LNCAP (cell line): Measurements from ENCODE around the gene RBM26.

ENCODE experiments used
- TF ChIP-seq, protein P1 (sequence below): fragments of 450-650 bp; IDR thresholded peaks from 2 replicates; pipeline ENCODE4 v1.5.1; 2017; ENCODE audit warnings: mild to moderate bottlenecking

The RBM26 gene

DNA sequence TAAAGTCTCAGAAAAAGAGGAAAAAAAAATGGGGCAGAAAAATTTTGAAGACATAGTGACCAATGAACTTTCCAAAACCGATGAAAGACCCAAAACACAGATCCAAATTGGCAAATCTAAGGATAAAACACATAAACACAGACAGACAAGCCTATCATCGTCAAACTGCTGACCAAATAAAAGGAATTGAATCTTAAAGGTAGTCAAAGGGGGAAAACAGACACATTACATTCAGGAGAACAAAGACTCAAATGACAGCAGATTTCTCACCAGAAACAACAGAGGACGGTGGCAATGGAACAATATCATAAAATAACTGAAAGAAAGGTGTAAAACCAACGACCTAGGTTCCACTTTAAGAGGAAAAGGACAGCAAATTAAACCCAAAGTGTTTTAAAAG, 10.2 kb downstream of the RBM26 start:
- TF ChIP-seq, protein P1, sequence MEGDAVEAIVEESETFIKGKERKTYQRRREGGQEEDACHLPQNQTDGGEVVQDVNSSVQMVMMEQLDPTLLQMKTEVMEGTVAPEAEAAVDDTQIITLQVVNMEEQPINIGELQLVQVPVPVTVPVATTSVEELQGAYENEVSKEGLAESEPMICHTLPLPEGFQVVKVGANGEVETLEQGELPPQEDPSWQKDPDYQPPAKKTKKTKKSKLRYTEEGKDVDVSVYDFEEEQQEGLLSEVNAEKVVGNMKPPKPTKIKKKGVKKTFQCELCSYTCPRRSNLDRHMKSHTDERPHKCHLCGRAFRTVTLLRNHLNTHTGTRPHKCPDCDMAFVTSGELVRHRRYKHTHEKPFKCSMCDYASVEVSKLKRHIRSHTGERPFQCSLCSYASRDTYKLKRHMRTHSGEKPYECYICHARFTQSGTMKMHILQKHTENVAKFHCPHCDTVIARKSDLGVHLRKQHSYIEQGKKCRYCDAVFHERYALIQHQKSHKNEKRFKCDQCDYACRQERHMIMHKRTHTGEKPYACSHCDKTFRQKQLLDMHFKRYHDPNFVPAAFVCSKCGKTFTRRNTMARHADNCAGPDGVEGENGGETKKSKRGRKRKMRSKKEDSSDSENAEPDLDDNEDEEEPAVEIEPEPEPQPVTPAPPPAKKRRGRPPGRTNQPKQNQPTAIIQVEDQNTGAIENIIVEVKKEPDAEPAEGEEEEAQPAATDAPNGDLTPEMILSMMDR = no peak

DNA sequence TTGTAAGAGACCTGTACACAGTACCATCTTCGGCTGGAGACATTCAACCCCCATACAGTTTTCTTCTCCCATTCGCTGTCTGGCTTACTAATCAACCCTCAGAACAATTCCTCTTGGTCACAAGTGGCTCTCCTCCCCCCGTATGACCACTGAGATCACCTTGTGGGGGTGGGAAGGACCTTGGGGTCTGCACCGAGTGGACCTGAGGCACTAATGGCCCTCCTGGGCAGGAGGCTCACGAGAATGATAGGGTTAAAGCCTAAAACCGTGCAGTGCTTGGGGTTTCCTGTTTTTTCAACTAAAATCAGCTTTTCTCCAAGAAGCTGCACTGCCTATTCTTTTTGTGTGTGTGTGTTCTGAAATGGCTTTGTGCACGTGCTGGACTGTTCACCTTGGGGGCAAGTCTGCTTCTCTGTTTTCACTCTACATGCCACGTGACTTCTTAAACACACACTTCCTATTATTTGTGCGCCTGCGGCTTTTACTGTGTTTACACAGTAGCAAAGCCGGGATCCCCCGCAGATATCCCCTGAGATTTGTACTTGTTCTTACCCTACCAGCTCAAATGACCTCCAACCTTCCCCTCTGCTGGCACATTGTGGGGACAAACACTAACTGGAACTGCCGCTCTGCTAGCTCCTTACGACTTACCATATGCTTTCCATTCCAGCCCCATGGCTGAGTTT, 12.3 kb downstream of the RBM26 start:
- TF ChIP-seq, protein P1 = no peak

DNA sequence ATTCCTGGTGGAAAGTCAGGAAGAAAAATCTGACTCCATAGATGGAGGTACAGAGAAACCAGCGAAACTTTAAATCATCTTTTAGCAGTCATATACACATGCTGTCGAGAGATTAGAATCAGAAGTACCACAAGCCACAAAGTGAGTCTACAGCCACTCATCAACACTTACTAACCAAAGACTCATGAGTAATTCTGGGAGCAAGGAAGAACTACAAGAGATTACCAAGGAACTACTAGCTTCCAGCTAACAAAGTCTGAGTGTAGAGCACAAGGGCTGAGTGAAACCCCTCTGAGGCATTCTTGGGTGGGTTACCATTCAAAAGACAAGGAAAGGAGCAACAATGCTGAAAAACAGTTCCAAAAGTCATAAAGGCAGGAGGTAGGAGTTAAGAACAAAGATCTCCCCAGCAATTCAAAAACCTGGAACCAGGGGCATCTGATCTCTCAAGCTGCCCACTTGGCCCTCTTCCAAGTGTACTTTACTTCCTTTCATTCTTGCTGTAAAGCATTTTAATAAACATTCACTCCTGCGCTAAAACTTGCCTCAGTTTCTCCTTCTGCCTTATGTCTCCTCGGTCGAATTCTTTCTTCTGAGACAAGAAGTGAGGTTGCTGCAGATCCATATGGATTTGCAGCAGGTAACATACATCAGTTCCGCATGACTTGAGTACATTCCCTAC, 13.0 kb downstream of the RBM26 start:
- TF ChIP-seq, protein P1 = no peak

DNA sequence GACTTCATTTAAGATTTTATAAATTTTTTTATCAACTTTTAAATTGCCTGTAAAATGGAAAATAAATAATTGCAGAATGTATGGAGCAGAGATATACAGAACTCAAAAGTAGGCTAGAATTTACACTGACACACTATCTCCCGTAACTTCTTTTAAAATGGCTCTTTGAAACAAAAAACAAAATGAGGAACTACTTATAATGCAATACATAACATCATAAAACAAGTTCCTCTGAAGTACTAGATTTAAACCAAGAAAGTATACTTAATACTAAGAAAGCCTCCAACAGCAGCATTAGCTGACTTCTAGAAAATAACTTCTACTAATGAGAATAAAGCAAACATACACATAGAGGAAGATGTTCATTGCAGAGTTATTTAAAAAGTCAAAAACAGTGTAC, 17.0 kb downstream of the RBM26 start:
- TF ChIP-seq, protein P1 = no peak

DNA sequence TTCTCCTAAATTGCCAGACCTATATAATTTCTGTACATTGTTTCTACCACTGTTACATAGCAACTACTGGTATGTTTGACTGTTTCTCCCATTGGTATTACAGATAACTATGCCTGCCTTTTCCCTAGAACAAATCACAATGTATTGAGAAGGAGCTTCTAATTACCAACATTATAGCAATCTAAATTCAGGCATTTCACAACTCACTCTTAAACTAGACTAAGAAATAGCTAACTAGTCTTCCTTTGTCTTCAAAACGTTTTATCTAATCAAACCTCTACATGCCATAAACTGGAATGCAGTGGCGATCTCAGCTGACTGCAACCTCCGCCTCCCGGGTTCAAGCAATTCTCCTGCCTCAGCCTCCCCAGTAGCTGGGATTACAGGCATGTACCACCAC, 18.2 kb downstream of the RBM26 start:
- TF ChIP-seq, protein P1 = no peak

DNA sequence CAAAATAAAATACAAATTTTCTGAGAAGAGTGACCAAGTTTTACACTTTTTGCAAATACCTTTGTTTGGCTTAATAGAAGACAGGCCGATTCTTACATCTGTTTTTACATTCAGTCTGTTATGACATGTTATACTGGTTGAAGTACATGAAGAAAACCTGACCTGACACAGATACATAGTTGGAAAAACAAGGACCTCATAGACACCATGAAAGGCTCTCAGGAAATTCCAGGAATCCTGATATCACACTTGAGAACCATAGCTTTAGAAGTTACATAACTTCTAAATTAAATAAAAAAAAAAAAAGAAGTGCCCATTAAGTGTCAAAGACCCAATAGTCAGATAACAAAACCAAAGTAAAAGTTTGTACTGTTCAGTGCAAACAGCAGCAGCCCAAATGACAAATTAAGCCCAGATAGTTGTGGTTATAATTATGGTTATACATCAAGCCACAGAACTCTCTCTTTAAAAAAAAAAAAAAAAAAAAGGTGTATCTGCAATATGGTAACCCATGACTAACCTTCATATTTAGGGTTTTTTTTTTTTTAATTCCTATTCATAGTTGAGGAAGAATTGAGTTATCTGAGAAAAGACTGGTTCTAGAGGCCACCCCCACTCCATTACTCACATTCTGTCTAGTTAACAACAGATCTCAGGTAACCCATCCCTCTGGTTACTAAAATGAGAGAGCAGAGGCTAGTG, 19.8 kb downstream of the RBM26 start:
- TF ChIP-seq, protein P1 = no peak

DNA sequence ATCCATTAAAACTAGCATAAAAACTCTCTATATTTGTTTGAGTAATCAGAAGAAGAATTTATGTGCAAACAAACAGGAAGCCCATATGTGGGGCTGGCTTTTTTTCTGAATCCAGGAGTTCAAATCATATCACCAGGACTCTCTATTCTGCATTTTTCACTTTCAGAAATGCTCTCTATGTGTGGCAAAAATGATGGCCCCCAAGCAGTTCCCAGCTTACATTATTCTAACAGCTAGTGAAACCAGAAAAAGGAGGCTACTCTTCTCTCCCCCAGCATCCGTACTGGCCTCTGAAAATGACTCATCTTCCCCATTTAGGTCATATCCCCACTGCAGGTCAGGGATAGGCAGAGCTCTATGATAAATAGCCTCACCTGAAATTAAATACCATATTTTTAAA, 20.4 kb downstream of the RBM26 start:
- TF ChIP-seq, protein P1 = no peak
